ENCODE measurements around the gene APAF1. TPM values are rescaled to one million over a fixed set of nuclear protein-coding genes. Genes with fewer than 3 reads are reported as not detected.

Gene APAF1
- total and polyA plus RNA-seq, 2 of the 13 experiments (the other 11 are each of a cell fraction or from before 2014, with no cell fraction given), result 6.0 to 13.0 TPM

- TF ChIP-seq NFYB (CRISPR knock-in tag; IDR thresholded peaks at IDR 0.05) (no peak), SP140L (CRISPR knock-in tag; IDR thresholded peaks at IDR 0.05; ENCODE audit: borderline replicate concordance) (no peak), BHLHE40 (IDR thresholded peaks at IDR 0.05; ENCODE audit: low read length) (no peak), MBD4 (IDR thresholded peaks at IDR 0.05; ENCODE audit: borderline replicate concordance, low read length) (no peak), BCL3 (CRISPR knock-in tag; IDR thresholded peaks at IDR 0.05) (no peak), ZNF30 (CRISPR knock-in tag; IDR thresholded peaks at IDR 0.05) (no peak)
- TF ChIP-seq, protein P1, sequence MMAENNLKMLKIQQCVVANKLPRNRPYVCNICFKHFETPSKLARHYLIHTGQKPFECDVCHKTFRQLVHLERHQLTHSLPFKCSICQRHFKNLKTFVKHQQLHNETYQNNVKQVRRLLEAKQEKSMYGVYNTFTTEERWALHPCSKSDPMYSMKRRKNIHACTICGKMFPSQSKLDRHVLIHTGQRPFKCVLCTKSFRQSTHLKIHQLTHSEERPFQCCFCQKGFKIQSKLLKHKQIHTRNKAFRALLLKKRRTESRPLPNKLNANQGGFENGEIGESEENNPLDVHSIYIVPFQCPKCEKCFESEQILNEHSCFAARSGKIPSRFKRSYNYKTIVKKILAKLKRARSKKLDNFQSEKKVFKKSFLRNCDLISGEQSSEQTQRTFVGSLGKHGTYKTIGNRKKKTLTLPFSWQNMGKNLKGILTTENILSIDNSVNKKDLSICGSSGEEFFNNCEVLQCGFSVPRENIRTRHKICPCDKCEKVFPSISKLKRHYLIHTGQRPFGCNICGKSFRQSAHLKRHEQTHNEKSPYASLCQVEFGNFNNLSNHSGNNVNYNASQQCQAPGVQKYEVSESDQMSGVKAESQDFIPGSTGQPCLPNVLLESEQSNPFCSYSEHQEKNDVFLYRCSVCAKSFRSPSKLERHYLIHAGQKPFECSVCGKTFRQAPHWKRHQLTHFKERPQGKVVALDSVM (CRISPR knock-in tag; IDR thresholded peaks at IDR 0.05), result no peak
- TF ChIP-seq, protein P2, sequence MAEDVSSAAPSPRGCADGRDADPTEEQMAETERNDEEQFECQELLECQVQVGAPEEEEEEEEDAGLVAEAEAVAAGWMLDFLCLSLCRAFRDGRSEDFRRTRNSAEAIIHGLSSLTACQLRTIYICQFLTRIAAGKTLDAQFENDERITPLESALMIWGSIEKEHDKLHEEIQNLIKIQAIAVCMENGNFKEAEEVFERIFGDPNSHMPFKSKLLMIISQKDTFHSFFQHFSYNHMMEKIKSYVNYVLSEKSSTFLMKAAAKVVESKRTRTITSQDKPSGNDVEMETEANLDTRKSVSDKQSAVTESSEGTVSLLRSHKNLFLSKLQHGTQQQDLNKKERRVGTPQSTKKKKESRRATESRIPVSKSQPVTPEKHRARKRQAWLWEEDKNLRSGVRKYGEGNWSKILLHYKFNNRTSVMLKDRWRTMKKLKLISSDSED (CRISPR knock-in tag; IDR thresholded peaks at IDR 0.05), result no peak
- TF ChIP-seq, protein P3, sequence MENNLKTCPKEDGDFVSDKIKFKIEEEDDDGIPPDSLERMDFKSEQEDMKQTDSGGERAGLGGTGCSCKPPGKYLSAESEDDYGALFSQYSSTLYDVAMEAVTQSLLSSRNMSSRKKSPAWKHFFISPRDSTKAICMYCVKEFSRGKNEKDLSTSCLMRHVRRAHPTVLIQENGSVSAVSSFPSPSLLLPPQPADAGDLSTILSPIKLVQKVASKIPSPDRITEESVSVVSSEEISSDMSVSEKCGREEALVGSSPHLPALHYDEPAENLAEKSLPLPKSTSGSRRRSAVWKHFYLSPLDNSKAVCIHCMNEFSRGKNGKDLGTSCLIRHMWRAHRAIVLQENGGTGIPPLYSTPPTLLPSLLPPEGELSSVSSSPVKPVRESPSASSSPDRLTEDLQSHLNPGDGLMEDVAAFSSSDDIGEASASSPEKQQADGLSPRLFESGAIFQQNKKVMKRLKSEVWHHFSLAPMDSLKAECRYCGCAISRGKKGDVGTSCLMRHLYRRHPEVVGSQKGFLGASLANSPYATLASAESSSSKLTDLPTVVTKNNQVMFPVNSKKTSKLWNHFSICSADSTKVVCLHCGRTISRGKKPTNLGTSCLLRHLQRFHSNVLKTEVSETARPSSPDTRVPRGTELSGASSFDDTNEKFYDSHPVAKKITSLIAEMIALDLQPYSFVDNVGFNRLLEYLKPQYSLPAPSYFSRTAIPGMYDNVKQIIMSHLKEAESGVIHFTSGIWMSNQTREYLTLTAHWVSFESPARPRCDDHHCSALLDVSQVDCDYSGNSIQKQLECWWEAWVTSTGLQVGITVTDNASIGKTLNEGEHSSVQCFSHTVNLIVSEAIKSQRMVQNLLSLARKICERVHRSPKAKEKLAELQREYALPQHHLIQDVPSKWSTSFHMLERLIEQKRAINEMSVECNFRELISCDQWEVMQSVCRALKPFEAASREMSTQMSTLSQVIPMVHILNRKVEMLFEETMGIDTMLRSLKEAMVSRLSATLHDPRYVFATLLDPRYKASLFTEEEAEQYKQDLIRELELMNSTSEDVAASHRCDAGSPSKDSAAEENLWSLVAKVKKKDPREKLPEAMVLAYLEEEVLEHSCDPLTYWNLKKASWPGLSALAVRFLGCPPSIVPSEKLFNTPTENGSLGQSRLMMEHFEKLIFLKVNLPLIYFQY (CRISPR knock-in tag; IDR thresholded peaks at IDR 0.05; ENCODE audit: borderline replicate concordance), result no peak
These were observed 82.1 kb downstream of the APAF1 start (continued) for GRCh38 chr12:98727196-98727595.
